Glutamatergic neuron (in vitro differentiated cells): Measurements from ENCODE around the gene ASS1. TPM values are rescaled to one million over a fixed set of nuclear protein-coding genes. Genes with fewer than 3 reads are reported as not detected.

Experiments used
- DNase-seq: peaks from one replicate; pipeline ENCODE4 v3.0.0; 2022
- H3K27ac Mint-ChIP-seq: one replicate; pipeline ENCODE4 v1.8.0; 2020; ENCODE audit warnings: mild to moderate bottlenecking, mixed read lengths, inconsistent platforms; ENCODE audit not compliant: unreplicated experiment
- H3K27me3 Mint-ChIP-seq: one replicate; pipeline ENCODE4 v1.8.0; 2020; ENCODE audit warnings: mild to moderate bottlenecking, moderate library complexity, mixed read lengths, inconsistent platforms; ENCODE audit not compliant: unreplicated experiment
- H3K36me3 Mint-ChIP-seq: one replicate; pipeline ENCODE4 v1.8.0; 2020; ENCODE audit warnings: mild to moderate bottlenecking, mixed read lengths, inconsistent platforms; ENCODE audit not compliant: unreplicated experiment
- H3K4me1 Mint-ChIP-seq: one replicate; pipeline ENCODE4 v1.8.0; 2020; ENCODE audit warnings: mild to moderate bottlenecking, low read depth, mixed read lengths, inconsistent platforms; ENCODE audit not compliant: unreplicated experiment
- H3K4me3 Mint-ChIP-seq: one replicate; pipeline ENCODE4 v1.8.0; 2020; ENCODE audit warnings: mild to moderate bottlenecking, mixed read lengths, inconsistent platforms; ENCODE audit not compliant: unreplicated experiment
- H3K9me3 Mint-ChIP-seq: one replicate; pipeline ENCODE4 v1.8.0; 2020; ENCODE audit warnings: mild to moderate bottlenecking, moderate library complexity, mixed read lengths, inconsistent platforms; ENCODE audit not compliant: unreplicated experiment
- CTCF ChIP-seq: fragments of 200-600 bp; sonication (generic); IDR thresholded peaks from one replicate; pipeline ENCODE4 v1.5.0; 2021; ENCODE audit not compliant: partially characterized antibody, unreplicated experiment
- total RNA-seq: library from RNA; stranded (reverse); fragmentation: NEBNext Ultra II Directional; extraction: Animal tissue kit (Norgen Biotek cat#: 25700); gene quantifications from one replicate; pipeline ENCODE4 v1.2.1, GENCODE V29; 2021; ENCODE audit not compliant: unreplicated experiment

ASS1 gene
- total RNA-seq, 1 donor from 2014 or later, result 31.5 TPM

GRCh38 chr9:130422546-130422945 is 22.2 kb upstream of the ASS1 start:
- H3K36me3 Mint-ChIP-seq, result peaks cover 8% of the 10 kb centered on the region
- DNase-seq, result no peak
- peaks cover 27% of the 10 kb centered on the region for H3K4me1 Mint-ChIP-seq
- no peak for TF ChIP-seq CTCF
- no peak overlapping the region for H3K4me3 Mint-ChIP-seq
- H3K27ac Mint-ChIP-seq, result peak overlapping the region; percentile 93
- H3K9me3 Mint-ChIP-seq, result peaks cover 17% of the 10 kb centered on the region
- peaks cover 22% of the 10 kb centered on the region for H3K27me3 Mint-ChIP-seq

- TF ChIP-seq CTCF, result no peak
- no peak for DNase-seq
- H3K4me1 Mint-ChIP-seq, result peaks cover 27% of the 10 kb centered on the region
- peaks cover 22% of the 10 kb centered on the region for H3K27me3 Mint-ChIP-seq
- H3K36me3 Mint-ChIP-seq, result peaks cover 8% of the 10 kb centered on the region
- H3K27ac Mint-ChIP-seq, result peak overlapping the region; percentile 28
- peaks cover 15% of the 10 kb centered on the region for H3K9me3 Mint-ChIP-seq
- no peak overlapping the region for H3K4me3 Mint-ChIP-seq
Measured at GRCh38 chr9:130423272-130423671, 21.5 kb upstream of the ASS1 start.

- Mint-ChIP-seq H3K27ac (no peak overlapping the region), H3K4me3 (no peak overlapping the region), H3K36me3 (no peaks in the 10 kb centered on the region), H3K27me3 (peaks cover 20% of the 10 kb centered on the region), H3K9me3 (peaks cover 16% of the 10 kb centered on the region), H3K4me1 (peaks cover 27% of the 10 kb centered on the region)
- TF ChIP-seq CTCF, result no peak
- no peak for DNase-seq
Measured at GRCh38 chr9:130424595-130425454, 19.9 kb upstream of the ASS1 start.

GRCh38 chr9:130425741-130426466 is 18.9 kb upstream of the ASS1 start:
- Mint-ChIP-seq H3K27ac (no peak overlapping the region), H3K9me3 (peaks cover 19% of the 10 kb centered on the region)
- no peak for DNase-seq

More at GRCh38 chr9:130425741-130426466, 18.9 kb upstream of the ASS1 start:
- Mint-ChIP-seq H3K4me3 (no peak overlapping the region), H3K27me3 (peaks cover 20% of the 10 kb centered on the region), H3K36me3 (no peaks in the 10 kb centered on the region), H3K4me1 (peaks cover 23% of the 10 kb centered on the region)
- TF ChIP-seq CTCF, result no peak
